ENCODE results near the gene RAB37.

GRCh38 chr17:74691151-74691550 lies 45.9 kb upstream of the RAB37 start:
- TF ChIP-seq CTCF (IDR thresholded peaks at IDR 0.05; ENCODE audit: low read length) (no peak), EZH2 (IDR thresholded peaks at IDR 0.05; ENCODE audit: borderline replicate concordance, low read length) (no peak)
